Activated naive CD8-positive, alpha-beta T cell treated with anti-CD3 and anti-CD28 coated beads, Interleukin-2, amount 50 U/mL, for 16 hours (primary cell): ENCODE measurements around the gene PRKCA.
A peak's percentile ranks its signal among the peaks of the same experiment; 100 is the strongest.
"Not testable (repeated sequence)": the region's sequence is repeated elsewhere in the genome, so short reads cannot be mapped to it uniquely, and the experiment has no call there.

Source experiments
- DNase-seq: peaks from one replicate; pipeline ENCODE4 v3.0.0-alpha.2; 2020; ENCODE audit warnings: low read depth, low spot score

Gene PRKCA

DNA sequence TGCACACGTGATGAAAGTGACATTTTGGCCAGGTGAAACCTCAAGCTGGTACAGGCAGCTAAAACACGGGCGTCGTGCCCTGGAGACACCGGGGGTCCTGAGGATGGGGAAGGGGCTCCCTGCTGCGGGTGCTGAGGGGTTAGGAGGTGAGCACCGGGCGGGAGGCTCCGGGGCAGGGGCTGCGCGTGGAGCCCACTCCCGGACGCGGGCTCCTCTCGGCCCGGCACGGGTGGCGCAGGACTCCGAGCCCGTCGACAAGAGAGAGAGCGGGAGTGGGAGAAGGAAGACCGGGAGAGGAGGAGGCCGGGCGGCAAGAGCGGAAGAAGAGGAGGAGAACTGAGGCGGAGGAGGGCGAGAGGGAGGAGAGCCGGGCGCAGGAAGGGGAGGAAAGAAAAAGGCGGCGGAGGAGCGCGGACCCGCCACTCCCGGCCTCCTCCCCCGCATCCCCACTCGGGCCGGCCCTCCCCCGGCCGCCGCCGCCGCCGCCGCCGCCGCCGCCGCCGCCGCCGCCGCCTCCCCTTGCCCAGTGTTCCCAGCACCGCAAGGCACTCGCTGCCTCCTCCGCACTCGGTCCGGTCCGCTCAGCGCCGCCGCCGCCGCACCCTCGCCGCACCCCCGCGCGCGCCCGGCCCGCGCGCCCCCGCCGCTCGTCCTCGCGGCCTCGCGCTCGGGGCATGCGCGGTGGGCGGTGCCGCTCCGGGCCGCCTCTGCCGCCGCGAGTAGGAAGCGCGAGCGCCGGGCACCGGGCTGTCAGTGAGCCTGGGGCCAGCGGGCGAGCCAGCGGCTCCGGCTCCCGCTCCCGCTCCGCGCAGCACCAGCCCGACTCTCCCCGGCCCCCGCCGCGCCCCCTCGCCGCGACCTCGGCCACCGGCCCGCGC is at the start of gene PRKCA:
Gene PRKCA (plus strand): TSS at position 750 of the 878 bp plus-strand sequence.
- peak; percentile 35 for DNase-seq

DNA sequence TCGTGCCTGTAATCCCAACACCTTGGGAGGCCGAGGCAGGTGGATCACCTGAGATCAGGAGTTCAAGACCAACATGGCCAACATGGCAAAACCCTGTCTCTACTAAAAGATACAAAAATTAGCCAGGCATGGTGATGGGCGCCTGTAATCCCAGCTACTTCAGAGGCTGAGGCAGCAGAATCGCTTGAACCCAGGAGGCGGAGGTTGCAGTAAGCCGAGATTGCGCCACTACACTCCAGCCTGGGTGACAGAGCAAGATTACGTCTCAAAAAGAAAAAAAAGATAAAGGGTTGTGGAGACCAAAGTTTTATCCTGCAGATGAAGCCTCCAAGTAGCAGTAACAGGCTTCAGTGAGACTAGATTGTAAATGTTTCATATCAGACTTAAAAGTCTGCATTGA is 49.0 kb upstream of the PRKCA start:
- not testable (repeated sequence) for DNase-seq

DNA sequence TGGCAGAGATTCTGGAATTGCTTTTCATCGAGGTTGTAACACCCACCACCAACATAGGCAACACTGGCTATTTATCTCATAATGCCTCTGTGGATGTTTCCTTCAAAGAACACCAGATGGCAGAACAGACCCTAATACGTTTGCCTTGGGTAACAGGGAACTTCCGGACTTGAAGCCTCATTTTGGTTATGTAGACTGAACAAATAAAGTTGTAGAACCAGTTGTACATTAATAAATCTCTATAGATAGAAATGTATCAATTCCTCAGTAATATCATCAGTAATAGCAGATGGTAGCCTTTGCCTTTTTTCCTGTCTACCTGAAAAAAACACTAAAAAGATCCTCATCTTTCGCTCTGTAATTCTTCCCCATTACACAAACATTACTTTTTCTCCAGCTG is 47.3 kb upstream of the PRKCA start:
- no peak for DNase-seq

DNA sequence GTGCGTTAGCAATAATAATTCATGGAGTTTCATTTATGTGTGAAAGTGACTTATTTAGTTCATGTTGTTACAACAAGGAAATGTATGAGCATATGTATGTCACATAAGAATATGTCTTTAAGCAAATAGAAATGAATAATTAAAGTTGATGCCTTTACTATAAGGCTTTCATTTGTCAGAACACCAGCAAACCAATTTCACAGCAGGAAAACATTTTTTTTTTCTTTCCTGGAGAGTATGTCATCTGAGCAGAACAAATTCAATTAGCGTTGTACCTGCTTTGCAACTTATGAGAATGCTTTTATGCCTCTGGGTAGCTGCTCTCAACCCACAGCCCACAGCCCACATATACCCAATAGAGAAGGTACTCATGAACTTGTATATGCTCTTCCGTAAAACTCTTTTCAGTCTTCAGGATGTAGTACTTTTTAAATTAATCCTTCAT is 46.9 kb upstream of the PRKCA start:
- no peak for DNase-seq

DNA sequence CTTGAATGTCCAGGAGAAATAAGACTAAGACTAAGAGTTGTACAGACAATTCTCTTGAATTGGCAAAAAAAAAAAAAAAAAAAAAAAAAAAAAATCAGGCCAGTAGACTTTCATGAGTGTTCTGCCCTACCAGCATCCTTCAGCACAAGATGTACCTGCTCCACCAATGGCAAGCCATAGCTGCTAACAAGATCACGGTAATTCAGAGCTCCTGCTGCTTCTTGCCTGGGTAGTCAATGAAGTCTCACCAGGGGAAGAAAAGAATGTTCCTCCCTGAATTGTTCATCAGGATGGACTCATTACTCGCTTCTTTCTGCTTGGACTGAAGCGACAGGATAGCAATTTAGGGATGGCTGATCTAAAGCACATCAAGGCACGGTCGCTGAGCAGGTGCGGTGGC is 42.1 kb upstream of the PRKCA start:
- no peak for DNase-seq

DNA sequence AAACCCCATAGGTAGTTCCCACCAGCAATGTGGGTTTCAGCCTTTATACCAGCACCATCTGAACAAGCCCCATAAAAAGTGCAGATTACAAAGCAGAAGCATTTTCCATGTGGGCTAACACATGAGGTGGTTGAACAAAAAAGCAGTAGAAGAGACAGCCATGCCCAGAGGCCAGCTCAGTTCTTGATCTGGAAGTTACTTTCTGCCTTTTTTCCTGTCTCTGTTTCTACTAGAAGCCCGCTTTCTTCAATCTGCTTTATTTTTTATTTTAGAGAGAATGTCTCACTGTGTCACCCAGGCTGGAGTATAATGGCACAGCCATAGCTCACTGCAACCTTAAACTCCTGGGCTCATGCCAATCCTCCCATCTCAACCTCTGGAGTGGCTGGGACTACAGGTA is 41.7 kb upstream of the PRKCA start:
- DNase-seq = no peak

DNA sequence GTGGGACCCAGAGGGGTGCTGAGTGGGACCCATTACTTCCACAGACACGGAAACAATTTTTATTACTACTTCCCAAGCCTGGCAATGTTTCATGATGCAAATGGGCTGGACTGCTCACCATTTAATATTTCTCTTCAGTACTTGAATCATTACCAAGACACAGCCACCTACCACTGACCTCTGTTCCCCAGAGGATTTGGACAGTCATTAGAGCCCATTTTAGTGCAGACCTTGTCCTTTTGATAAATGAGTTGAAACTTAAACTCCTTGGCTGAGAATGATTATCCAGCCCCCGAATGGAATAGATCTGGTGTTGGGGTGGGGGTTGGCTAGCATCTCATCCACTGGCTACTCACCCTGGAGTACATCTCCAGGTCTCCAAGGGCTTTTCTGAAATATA is 39.6 kb upstream of the PRKCA start:
- DNase-seq = no peak

DNA sequence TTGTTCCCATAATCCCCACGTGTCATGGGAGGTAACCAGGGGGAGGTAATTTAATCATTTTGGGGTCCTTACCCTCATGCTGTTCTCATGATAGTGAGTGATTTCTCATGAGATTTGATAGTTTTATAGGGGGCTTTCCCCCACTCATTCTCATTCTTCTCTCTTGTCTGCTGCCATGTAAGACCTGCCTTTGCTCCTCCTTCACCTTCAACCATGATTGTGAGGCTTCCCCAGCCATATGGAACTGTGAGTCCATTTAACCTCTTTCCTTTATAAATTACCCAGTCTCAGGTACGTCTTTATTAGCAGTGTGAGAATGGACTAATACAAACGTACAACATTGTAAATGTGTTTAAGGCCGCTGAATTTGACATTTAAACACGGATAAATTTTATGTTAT is 37.7 kb upstream of the PRKCA start:
- no peak for DNase-seq

DNA sequence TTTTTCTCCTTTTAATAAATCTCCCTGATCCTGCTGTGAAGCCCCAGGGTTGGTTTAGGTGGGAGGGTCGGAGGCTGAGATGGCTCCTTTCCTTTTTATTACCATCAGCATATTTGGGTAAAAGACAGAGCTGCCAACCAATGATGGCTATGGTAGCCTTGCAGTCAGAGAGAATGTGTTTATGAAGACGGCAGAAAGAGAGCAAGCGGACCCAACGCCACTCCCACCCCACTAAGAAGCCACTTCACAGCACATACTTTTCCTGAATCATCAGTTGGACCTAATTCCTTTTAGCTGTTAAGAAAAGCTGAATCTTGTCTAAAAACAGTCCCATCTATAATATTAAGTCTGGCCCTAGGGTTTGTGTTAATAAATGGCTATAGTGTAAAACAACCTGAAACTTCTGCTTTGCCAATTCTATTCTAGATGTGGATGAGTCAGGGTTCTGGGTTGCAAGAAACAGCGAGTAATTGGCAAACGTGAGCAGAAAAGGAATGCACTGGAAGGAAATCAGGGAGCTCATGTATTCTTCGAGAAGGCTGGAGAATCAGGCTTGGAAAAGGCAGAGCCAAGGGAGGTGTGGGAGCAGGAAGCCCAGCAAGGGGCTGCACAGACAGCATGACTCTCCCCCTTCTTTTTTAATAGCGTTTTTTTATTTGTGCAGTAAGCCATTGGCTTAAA is 34.0 kb upstream of the PRKCA start:
- no peak for DNase-seq

DNA sequence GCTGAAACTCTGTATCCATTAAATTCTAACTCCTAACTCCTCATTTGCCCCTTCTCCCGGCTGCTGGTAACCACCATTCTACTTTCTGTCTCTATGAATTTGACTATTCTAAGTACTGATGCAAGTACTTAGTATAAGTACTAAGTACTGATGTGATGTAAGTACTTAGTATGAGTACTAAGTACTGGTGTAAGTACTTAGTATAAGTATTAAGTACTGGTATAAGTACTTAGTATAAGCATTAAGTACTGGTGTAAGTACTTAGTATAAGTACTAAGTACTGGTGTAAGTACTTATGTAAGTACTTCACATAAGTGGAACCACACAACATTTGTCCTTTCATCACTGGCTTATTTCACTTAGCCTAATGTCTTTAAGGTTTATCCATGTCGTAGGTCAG is 32.3 kb upstream of the PRKCA start:
- no peak for DNase-seq

DNA sequence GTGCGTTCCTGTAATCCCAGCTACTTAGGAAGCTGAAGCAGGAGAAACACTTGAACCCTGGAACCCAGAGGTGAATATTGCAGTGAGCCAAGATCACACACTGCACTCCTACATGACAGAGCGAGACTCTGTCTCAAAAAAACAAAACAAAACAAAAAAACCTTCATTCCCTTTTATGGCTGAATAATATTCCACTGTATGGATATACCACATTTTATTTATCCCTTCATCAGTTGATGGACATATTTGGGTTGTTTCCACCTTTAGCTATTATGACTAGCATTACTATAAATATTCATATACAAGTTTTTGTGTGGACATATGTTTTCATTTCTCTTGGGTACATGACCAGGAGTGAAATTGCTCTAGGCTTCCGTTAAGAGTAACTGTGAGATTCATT is 30.9 kb upstream of the PRKCA start:
- no peak for DNase-seq

DNA sequence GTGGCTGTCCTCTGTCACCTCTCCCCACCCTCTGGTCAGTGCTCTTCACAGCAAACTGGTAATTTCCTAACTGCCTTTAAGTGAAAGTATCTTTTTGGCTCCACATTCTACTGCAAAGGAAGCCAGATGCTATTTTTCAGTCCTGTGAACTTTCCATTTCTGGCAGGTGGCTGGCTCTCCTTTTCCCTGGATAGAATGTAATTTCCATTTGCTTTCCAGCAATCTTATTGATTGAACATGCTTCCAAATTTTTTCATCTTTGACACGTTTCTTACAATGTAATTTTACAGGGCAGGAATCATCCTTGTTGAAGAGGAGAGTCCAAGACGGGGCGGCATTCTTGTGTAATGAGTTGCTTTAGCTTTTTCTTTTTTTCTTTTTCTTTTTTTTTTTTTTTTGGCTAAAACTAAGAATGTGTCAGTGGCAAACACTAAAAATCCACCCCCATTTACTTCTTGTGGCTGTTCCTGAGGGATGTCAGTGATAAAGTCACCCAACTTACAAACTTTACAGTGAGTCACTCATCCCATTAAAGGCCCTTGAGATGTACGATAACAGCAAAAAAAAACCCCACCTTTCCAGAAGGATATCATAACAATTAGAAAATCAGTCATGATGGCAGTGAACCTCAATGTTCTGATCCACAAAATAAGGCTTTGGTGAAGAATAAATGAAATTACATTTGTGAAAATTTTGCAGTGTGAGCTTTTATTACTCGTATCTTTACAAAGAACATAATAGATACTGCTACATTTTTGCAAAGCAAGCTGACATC is 29.4 kb upstream of the PRKCA start:
- no peak for DNase-seq

DNA sequence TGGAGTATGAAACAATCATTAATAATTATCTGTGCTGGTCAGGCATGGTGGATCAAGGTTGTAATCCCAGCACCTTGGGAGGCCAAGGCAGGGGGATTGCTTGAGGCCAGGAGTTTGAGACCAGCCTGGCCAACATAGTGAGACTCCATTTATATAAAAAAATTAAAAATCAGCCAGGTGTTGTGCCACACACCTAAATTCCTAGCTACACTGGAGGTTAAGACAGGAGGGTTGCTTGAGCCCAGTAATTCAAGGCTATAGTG is 28.9 kb upstream of the PRKCA start:
- no peak for DNase-seq

DNA sequence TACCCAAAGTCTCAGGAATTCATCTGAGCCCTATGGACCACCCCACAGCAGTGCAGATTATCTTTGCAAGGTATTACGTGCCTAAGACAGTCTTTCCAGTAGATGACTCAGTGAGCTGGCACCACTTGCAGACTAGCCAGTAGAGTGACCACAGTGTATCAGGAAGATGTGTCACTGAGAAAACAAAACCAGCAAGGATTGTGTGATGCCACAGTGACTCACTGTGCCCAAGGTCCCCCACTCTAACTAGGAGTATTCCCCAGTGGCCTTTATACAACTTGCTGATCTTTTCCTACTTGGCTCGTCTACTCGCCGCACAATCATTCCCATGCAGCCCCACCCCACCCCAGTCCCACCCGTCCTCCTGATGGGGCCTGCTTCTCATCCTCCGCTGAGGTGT is 26.8 kb upstream of the PRKCA start:
- DNase-seq = no peak

DNA sequence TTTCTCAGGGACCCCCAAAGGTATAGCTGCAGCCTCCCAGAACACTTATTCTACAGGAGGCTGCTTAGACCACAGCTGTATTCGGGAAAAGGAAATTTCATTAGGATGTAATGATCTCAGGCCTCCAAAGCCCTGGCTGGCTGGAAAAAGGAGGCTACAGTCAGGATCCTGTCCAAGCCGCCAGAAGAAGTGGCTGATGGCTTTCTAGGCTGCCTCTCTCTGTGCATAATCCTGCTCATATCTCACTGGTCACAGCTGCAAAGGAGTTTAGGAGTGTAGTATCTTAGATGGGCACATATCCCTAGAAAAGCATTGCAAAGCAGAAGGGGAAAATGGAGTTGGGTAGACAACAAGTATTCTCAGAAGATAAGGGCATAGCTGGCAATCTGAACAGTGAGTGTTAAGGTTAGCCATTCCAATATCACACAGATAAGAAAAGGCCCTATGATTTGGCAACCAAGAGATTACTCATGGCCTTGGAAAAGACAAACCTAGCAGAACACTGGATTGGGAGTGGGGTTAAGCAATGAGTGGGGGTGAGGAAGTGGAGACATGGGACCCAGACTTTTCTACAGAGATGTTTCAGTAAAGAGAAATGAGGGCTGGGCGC is 26.0 kb upstream of the PRKCA start:
- DNase-seq = no peak

DNA sequence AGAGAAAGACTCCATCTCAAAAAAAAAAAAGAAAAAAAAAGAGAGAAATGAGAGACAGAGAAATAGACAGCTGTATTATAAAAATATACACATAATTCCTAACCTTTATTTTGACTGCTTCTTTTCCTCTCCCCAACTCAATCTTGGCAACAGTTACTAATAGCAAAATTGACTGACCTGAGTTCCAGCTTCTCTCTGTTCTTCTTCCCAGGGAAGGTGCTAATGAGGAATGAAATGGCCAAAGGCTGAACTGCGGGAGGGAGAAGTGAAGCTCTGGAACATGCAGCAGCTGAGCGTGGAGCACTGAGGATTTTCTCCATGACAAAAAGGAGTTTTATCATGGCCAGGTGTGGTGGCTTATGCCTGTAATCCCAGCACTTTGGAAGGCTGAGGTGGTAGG is 25.2 kb upstream of the PRKCA start:
- no peak for DNase-seq

DNA sequence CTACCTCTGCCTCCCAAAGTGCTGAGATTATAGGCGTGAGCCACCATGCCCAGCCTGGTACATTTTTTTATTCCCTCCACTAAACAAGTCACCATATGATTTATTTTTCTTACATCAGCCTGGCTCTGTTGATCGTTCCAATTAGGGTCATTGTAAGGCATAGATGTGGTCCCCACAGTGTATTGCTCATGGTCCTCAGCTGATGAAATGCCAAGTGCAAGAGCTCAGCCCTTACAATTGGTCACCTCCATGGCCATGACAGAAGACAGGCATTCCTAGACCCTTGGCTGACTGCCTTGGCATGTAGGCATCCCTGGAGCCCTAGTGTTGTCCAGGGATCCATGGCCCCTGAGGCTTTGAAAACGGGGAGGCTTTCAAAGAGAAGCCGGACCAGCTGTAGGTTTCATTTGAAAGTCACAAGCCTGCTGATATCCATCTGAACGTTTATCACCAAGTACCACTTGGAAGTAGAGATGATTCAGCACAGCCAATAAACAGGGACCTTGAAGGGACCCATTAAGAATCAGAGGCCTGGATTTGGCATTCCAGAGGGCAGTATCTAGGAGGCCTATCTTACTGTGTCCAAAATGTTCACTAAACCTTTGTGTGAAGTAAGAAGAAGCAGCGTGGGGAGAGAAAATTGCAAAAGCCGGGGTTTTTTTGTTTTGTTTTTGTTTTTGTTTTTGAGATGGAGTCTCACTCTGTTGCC is 20.6 kb upstream of the PRKCA start:
- DNase-seq = no peak

DNA sequence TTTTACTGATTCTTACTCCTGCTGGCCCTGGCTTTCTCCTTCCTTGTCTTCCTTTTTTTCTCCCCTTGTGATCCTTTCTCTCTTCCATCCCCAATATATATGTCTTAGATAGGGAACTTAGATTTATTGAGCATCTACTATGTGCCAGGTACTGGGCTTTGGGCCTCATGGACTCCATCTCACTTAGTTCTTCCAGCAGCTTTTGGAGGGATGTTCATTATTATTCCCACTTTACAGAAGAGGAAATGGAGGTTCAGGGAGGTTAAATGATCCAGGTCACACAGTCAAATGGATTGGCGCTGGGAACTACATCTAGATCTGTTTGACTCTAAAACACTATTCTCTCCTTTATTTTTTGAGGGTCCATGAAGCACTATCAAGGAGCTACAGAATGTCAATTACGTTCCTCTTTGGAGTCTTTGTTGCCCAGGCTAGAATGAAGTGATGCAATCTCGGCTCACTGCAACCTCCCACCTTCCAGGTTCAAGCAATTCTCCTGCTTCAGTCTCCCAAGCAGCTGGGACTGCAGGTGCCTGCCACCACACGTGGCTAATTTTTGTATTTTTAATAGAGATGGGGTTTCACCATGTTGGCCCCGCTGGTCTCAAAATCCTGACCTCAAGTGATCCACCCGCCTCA is 19.0 kb upstream of the PRKCA start:
- no peak for DNase-seq

DNA sequence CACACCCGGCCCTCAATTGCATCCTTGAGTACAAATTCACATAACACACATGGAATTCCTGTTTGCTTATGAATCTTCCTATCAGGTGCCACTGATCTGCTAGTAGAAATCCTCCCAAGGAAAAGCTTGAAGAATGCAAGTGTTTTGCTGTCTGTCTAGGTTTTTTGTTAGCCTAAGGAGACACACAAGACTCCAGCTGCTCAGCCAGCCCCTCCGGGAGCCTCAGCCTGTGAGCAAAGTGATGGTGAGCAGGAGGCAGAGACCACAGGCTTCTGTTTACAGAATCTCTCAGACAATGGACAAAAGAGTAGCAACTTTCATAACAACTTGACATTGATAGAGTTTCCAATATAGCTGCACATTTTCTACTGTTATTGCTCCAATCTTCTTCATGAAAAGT is 18.4 kb upstream of the PRKCA start:
- DNase-seq = no peak

DNA sequence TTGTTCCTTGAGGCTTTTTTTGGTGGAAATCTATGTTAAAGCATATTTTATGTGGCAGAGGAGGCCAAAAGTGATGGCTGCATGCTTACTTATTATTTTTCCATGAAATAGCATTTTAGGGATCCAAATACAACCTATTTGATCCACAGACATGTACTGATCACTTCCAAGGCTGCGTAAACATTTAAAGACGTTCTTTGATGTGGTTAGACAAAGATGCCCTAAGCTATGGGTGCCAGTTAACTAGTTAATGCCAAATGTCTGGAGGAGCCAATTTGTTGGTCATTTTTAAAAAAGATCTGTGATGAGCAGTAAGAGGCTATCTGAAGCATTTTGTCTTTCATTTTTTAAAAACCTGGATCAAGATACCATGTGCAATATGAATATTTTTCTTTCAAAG is 17.3 kb upstream of the PRKCA start:
- DNase-seq = no peak

DNA sequence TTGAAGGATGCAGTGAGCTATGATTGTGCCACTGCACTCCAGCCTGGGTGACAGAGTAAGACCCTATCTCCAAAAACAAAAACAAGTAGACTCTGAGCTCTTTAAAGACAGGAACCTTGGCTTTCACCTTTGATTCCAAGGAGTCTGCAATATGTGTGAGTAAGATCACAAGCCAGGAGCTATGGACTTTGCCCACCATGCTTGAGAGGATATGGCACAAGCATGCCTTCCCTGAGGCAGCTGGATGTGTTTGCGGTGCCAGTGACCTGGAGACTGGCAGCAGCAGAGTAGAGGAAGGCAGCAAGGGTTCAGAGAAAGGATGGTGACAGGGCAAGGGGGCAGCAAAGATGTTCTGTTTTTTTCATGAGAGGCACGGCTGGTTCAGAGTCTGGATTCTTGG is 14.5 kb upstream of the PRKCA start:
- DNase-seq = no peak
